HG03378 (cell line): ENCODE data around the gene MTA2.

Source experiments
- ATAC-seq: cut with Tn5 transposase; IDR thresholded peaks from one replicate; pipeline ENCODE4 v1.9.1; 2021; ENCODE audit warnings: mild to moderate bottlenecking, moderate library complexity; ENCODE audit not compliant: unreplicated experiment

The MTA2 gene

GRCh38 chr11:62547691-62548281, 53.9 kb downstream of the MTA2 start:
- no peak for ATAC-seq

GRCh38 chr11:62546929-62547625, 54.6 kb downstream of the MTA2 start:
- ATAC-seq, result no peak

DNA sequence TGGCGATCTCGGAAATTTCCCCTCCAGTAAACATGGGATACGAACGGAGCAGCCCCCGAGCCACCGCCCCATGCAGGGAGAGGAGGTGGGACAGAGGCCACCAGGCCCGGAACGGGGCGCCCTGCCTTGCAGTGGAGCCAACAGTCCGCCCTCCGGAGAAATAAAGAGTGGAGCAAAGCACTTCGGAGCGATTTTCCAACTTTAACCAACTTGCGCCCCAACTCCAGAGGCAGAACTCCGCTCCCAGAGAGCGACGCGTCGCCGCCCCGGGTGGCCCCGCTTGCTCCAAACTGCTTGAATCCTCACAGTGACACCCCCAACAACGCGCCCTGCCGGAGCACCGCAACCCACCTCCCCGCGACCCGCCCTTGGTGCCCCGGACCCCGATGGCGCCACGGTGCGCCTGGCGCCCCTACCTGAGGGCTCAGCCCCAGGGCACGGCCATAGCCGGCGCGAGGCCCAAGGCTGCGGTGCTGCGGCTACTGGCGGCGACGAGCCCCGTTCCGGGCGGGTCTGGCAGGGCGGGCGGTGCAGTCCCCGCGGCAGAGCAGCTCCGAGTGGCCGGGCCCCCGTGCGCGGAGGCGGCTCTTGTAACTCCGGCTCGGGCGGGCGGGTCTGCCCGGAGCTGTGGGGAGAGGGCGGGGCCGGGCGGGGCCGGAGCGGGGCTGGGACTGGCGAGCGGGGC, 55.3 kb downstream of the MTA2 start, which contains the start of gene AHNAK:
TSS of gene AHNAK (minus strand) at position 563 of the 685 bp plus-strand sequence. CDS start 10,708 bp downstream, outside the sequence.
- no peak for ATAC-seq

GRCh38 chr11:62545437-62546243, 56.0 kb downstream of the MTA2 start:
- no peak for ATAC-seq

DNA sequence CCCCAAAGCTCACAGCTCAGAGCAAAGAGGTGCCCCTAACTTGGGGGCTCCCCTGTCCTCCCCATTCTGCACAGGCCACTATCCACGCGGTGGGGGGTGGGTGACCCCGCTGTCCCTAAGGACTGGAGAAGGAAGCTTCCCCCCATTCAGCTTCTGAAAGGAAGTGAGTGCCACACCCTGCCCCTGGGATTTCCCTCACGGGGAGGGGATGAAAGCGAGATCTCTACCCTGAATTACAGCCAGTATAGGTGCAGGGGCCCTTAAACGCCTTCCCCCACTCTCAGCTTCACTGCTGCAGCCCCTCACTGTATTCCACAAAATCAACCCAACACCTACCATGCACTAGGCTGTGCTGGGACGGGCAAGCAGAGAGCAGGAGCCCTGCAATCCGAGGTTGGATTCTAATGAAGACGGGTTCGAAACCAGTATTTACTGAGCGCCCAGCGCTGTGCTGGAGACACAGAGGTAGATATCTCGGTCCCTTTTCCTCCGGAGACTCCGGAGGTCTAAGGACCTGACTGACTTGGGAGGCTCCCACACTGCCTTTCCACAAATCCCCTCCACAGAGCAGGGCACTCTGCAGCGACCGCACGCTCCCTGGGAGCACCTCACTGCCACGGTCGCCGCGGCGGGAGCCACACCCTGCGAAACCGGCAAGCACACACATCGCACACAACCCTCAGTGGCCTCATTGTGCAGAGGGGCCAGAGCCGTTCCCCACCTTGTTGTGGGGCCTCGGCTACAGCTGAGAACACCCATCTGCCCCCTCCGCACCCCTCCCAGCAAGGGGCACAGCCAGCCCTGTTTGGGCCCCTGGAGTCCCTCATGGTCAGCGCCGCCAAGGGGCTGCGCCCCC, 56.9 kb downstream of the MTA2 start:
- ATAC-seq, result no peak

GRCh38 chr11:62543680-62544444, 57.8 kb downstream of the MTA2 start:
- no peak for ATAC-seq
